ENCODE measurements around the gene GGCT.

DNA sequence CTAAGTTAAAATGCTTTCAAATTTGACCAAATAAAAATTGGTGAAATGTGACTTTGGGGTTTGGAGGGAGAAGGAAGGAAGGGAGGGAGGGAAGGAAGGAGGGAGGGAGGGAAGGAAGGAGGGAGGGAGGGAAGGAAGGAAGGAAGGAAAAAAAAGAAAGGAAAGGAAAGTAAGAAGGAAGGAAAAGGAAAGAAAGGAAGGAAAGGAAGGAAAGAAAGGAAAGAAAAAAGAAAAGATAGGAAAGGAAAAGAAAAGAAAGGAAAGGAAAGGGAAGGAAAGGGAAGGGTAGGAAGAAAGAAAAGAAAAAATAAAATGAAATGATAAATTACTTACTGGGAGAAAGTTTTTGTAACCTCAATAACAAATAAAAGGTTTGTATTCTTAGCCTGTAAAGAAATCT, 24.1 kb upstream of the GGCT start:
- TF ChIP-seq, protein P1, sequence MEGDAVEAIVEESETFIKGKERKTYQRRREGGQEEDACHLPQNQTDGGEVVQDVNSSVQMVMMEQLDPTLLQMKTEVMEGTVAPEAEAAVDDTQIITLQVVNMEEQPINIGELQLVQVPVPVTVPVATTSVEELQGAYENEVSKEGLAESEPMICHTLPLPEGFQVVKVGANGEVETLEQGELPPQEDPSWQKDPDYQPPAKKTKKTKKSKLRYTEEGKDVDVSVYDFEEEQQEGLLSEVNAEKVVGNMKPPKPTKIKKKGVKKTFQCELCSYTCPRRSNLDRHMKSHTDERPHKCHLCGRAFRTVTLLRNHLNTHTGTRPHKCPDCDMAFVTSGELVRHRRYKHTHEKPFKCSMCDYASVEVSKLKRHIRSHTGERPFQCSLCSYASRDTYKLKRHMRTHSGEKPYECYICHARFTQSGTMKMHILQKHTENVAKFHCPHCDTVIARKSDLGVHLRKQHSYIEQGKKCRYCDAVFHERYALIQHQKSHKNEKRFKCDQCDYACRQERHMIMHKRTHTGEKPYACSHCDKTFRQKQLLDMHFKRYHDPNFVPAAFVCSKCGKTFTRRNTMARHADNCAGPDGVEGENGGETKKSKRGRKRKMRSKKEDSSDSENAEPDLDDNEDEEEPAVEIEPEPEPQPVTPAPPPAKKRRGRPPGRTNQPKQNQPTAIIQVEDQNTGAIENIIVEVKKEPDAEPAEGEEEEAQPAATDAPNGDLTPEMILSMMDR (IDR thresholded peaks at IDR 0.05), result no peak
- no peak for TF ChIP-seq POLR2A (IDR thresholded peaks at IDR 0.05)

Measured in adrenal gland (tissue), 5 donors.